ENCODE measurements around the gene TMEM200C. TPM values are rescaled to one million over a fixed set of nuclear protein-coding genes. Genes with fewer than 3 reads are reported as not detected.

The TMEM200C gene
- total RNA-seq, 1 donor from 2014 or later, result not detected

DNA sequence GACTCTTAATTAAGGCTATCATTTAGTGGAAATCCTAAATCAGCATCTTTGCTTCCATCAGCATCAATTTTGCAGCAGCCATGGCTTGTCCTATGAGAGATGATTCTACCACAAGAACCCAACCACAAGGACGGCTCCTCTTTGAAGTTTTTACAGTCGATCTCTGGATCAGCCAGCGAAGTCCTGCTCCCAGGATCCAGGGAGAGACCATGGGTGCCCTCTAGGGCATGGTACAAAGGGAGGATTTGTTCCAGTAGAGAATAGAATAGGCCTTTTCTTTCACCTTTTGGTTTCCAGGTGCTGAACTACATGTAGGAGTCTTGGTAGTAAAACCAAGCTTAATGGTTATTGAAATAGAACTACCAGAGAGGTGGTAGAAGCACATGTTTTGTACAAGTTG is 52.7 kb downstream of the TMEM200C start:
- intact Hi-C loops (cut with micrococcal nuclease), result no loop called here

DNA sequence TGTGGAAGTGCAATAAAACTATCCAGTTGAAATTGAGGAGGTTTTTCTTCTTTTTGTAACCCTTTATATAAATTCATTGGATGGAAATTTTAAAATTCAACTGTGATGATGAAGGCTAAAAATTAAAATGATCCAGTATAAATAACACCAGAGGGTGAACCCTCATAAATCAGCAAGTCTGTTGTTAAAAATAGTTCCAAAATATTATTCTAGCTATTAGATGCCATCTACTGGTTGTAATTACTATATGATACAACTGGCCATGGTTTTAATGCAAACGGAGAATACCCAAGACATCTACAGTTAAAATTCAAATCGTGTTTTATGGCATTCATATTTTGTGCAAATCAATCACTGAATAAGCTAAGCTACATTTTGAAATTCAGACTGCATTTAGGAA is 53.8 kb downstream of the TMEM200C start:
- DNase-seq (ENCODE audit: low spot score), result no peak
- Mint-ChIP-seq H3K36me3 (ENCODE audit: low read depth) (no peaks in the 10 kb centered on the region), H3K27me3 (ENCODE audit: low read depth) (no peaks in the 10 kb centered on the region), H3K4me1 (ENCODE audit: low read depth) (no peaks in the 10 kb centered on the region), H3K27ac (no peak overlapping the region), H3K9me3 (no peaks in the 10 kb centered on the region), H3K4me3 (ENCODE audit: low read depth) (no peak overlapping the region)
- intact Hi-C loops (cut with micrococcal nuclease), result no loop called here

More for the DNA sequence above, 52.7 kb downstream of the TMEM200C start:
- Mint-ChIP-seq H3K27me3 (ENCODE audit: low read depth) (no peaks in the 10 kb centered on the region), H3K4me1 (ENCODE audit: low read depth) (no peaks in the 10 kb centered on the region), H3K9me3 (no peaks in the 10 kb centered on the region), H3K4me3 (ENCODE audit: low read depth) (no peak overlapping the region), H3K36me3 (ENCODE audit: low read depth) (no peaks in the 10 kb centered on the region), H3K27ac (no peak overlapping the region)
- DNase-seq (ENCODE audit: low spot score), result no peak

DNA sequence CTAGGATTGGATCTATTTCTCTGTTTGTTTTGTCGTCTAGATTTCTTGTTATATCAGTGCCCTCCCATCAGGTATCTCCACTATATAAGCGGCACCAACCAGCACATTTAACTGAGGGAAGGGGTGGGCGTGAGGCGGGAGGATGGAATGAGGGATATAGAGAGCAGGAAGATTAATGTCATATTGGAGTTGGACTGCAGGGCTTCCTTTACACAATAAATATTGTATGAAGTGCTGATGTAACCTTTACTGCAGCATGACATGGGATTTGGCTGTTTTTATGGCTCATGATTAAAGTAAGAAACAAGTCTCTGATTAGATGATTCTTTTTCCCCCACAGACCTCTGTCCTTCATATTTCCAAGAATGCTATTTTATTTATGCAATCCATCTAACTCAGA is 54.8 kb downstream of the TMEM200C start:
- H3K9me3 Mint-ChIP-seq, result no peaks in the 10 kb centered on the region
- intact Hi-C loops (cut with micrococcal nuclease), result no loop called here
- no peaks in the 10 kb centered on the region for H3K36me3 Mint-ChIP-seq (ENCODE audit: low read depth)
- H3K4me1 Mint-ChIP-seq (ENCODE audit: low read depth), result no peaks in the 10 kb centered on the region
- no peak overlapping the region for H3K4me3 Mint-ChIP-seq (ENCODE audit: low read depth)
- no peak overlapping the region for H3K27ac Mint-ChIP-seq
- H3K27me3 Mint-ChIP-seq (ENCODE audit: low read depth), result no peaks in the 10 kb centered on the region
- DNase-seq (ENCODE audit: low spot score), result no peak

DNA sequence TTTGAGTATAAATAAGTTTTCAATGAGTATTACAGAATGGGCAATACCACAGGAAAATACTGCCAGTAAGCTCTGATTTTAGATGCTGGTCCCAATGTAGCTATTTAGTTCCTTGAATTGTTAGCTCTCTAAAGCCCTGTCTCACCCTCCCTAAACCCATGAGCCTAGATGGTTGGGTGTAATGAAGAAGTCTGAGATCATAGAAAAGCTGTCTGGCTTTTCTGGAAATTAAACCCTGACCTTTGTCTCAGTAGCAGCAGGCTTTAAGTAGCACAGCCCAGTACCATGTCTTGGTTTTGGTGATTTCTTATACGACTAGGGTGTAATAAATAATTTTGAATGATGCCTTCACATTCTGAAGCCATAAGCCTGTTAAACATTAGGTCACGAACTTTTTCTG is 55.3 kb downstream of the TMEM200C start:
- Mint-ChIP-seq H3K9me3 (no peaks in the 10 kb centered on the region), H3K4me3 (ENCODE audit: low read depth) (no peak overlapping the region), H3K36me3 (ENCODE audit: low read depth) (no peaks in the 10 kb centered on the region), H3K4me1 (ENCODE audit: low read depth) (no peaks in the 10 kb centered on the region), H3K27me3 (ENCODE audit: low read depth) (no peaks in the 10 kb centered on the region), H3K27ac (no peak overlapping the region)
- DNase-seq (ENCODE audit: low spot score), result no peak
- intact Hi-C loops (cut with micrococcal nuclease), result no loop called here

DNA sequence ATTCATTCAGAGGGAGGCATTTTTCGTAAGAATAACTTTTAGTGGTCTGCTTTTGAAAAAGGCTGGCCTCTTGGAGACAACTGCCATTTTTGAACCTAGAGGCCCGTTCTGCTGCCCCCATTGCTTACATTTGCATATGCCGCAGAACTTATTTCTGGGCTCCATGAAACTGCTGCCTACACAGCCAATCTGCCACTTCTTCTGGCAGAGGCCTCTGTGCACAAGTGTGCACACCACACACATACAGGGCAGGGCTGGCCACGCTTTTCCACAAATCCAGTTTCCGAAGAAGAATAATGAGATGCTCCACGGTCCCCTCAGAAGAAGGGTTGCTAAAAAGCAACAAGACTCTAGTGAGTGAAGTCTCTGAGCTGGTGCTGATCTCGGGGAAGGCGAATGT is 56.2 kb downstream of the TMEM200C start:
- Mint-ChIP-seq H3K4me3 (ENCODE audit: low read depth) (no peak overlapping the region), H3K27ac (no peak overlapping the region)
- intact Hi-C loops (cut with micrococcal nuclease), result no loop called here

More for the DNA sequence above, 56.2 kb downstream of the TMEM200C start:
- Mint-ChIP-seq H3K27me3 (ENCODE audit: low read depth) (no peaks in the 10 kb centered on the region), H3K4me1 (ENCODE audit: low read depth) (no peaks in the 10 kb centered on the region), H3K9me3 (no peaks in the 10 kb centered on the region), H3K36me3 (ENCODE audit: low read depth) (no peaks in the 10 kb centered on the region)
- no peak for DNase-seq (ENCODE audit: low spot score)

Data from activated T-helper 2 cell treated with anti-CD3 and anti-CD28 coated beads, Interferon-gamma antibody, Interleukin-2, Interleukin-4, amounts not matched to agents 10 μg/mL and 5 μg/mL and 100 μg/mL, durations not matched to agents 14 hours and 24 hours and 36 hours (primary cell).